Uterus (tissue), 4 donors: Measurements from ENCODE around the gene CEP83. TPM values are rescaled to one million over a fixed set of nuclear protein-coding genes. Genes with fewer than 3 reads are reported as not detected.

Source experiments
- DNase-seq, 2 donors: peaks; one replicate each; pipeline ENCODE4 v3.0.0-alpha.2; 2019 to 2020
- H3K27ac ChIP-seq, 2 donors: fragments of 200-600 bp; sonication (generic); 1 replicate in 1 of 2; 2 replicates in 1 of 2; pipeline ENCODE4 v1.5.1; 2016 to 2018
- H3K27me3 ChIP-seq, 2 donors: fragments of 200-600 bp; sonication (generic); one replicate each; pipeline ENCODE4 v1.5.1; 2018 to 2019; ENCODE audit warnings: control low read depth in 1 of 2
- H3K36me3 ChIP-seq, 2 donors: fragments of 200-600 bp; sonication (generic); one replicate each; pipeline ENCODE4 v1.5.1; 2019; ENCODE audit warnings: control low read depth in 1 of 2
- H3K4me1 ChIP-seq, 2 donors: fragments of 200-600 bp; sonication (generic); one replicate each; pipeline ENCODE4 v1.5.1; 2018 to 2019; ENCODE audit warnings: control low read depth in 1 of 2
- H3K4me3 ChIP-seq, 2 donors: fragments of 200-600 bp; sonication (generic); 1 replicate in 1 of 2; 2 replicates in 1 of 2; pipeline ENCODE4 v1.5.1; 2018 to 2019; ENCODE audit warnings: mild to moderate bottlenecking in 1 of 2
- H3K9me3 ChIP-seq, 2 donors: fragments of 200-600 bp; sonication (generic); one replicate each; pipeline ENCODE4 v1.5.1; 2019; ENCODE audit warnings: control low read depth in 1 of 2
- POLR2A ChIP-seq, 2 donors: fragments of 450-650 bp; IDR thresholded peaks; one replicate each; pipeline ENCODE4 v1.6.1; 2016; ENCODE audit warnings: antibody characterized with exemption in 2 of 2, mild to moderate bottlenecking in 1 of 2, moderate library complexity in 1 of 2
- intact Hi-C: fragments of 100-400 bp; cut with DNase I; formaldehyde crosslinking; loops from one replicate; pipeline ENCODE4 v1.15.1; 2023; ENCODE audit warnings: low total_unique reads
- total RNA-seq, 4 donors: library from RNA; depleted of rRNA in 3 of 4; stranded (reverse); fragments of >200 nt in 3 of 4; gene quantifications; one replicate each; pipeline versions ENCODE4 v1.1.0 to v1.2.4, GENCODE V29; 2014 to 2023
- TF ChIP-seq, protein P1 (sequence below), 4 experiments: fragments of 200-600 bp in 2 of 4; fragments of 450-650 bp in 2 of 4; sonication (generic) in 2 of 4; IDR thresholded peaks; one replicate each; pipeline ENCODE4 v1.5.1; 2016 to 2019; ENCODE audit warnings: antibody characterized with exemption in 4 of 4, mild to moderate bottlenecking in 2 of 4, moderate library complexity in 1 of 4
- donor health status: DM: yes; HTN: yes; CAD: no.

CEP83 gene
- total RNA-seq, 4 donors from 2014 or later: 14.7 to 40.7 (median 33.2) TPM

DNA sequence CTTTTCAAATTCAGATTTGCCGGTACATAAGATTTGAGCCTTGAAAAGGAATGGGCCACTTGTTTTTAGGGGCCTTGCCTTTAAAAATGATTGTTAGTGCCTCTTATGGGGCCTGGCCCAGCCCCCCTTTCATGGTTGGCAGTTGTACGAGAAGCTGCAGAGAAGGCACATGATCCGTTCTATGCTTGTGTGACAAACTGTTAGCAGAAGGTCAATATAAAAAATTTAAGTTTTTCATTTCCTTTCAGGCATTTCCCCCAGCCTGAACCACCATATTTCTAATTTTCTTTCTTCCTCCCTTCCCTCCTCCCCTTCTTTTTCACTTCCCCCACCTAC, 192.2 kb downstream of the CEP83 start:
- intact Hi-C loops: no loop called here
- Histone ChIP-seq H3K27me3 (no peaks in the 10 kb centered on the region), H3K27ac (peak overlapping the region; percentile 83), H3K4me3 (no peak overlapping the region), H3K9me3 (no peaks in the 10 kb centered on the region), H3K36me3 (no peaks in the 10 kb centered on the region), H3K4me1 (peaks cover 0 to 8% of the 10 kb centered on the region in 2 donors)
- peak in 1 of 2 donors; percentile 41 for DNase-seq
- no peak for TF ChIP-seq POLR2A (IDR thresholded peaks at IDR 0.05)
- TF ChIP-seq, protein P1, sequence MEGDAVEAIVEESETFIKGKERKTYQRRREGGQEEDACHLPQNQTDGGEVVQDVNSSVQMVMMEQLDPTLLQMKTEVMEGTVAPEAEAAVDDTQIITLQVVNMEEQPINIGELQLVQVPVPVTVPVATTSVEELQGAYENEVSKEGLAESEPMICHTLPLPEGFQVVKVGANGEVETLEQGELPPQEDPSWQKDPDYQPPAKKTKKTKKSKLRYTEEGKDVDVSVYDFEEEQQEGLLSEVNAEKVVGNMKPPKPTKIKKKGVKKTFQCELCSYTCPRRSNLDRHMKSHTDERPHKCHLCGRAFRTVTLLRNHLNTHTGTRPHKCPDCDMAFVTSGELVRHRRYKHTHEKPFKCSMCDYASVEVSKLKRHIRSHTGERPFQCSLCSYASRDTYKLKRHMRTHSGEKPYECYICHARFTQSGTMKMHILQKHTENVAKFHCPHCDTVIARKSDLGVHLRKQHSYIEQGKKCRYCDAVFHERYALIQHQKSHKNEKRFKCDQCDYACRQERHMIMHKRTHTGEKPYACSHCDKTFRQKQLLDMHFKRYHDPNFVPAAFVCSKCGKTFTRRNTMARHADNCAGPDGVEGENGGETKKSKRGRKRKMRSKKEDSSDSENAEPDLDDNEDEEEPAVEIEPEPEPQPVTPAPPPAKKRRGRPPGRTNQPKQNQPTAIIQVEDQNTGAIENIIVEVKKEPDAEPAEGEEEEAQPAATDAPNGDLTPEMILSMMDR (IDR thresholded peaks at IDR 0.05): no peak

DNA sequence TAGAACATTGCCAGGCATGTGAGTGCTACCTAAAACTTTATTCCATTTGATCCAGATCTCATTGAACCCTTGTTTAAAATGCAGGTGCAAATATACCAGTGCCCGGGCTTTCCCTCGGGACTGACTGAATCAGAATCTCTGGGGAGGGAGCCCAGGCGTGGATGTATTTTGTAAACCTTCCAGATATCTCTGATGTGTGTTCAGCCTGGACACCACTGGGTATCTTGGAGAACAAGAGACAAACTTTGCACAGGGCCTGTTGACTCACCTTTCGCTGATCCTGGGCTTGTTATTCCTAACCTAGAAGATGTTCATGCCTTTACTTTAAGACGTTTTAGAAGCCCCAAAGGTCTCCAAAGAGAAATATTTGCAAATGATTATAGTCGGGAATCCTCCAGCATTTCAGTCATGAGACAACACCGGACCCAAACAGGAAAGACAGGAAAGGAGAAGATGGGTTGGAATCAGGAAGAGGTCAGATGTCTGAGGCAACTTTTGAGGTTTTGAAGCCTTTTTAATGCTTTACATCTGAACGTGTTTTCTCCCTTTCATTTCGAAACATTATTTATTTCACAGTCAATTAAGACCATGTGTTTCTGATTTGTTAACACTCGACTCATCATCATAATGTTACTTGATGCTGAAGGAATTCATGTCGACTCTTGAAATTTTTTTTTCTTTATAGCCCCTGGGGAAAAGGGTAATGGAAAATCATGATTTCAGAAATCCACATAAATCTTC, 192.7 kb downstream of the CEP83 start:
- Histone ChIP-seq H3K36me3 (no peaks in the 10 kb centered on the region), H3K4me1 (peaks cover 0 to 8% of the 10 kb centered on the region in 2 donors), H3K4me3 (no peak overlapping the region), H3K9me3 (no peaks in the 10 kb centered on the region), H3K27ac (peak overlapping the region; percentile 83), H3K27me3 (no peaks in the 10 kb centered on the region)
- peak in 1 of 2 donors; percentile 32 for DNase-seq
- TF ChIP-seq POLR2A (IDR thresholded peaks at IDR 0.05): no peak
- TF ChIP-seq, protein P1 (IDR thresholded peaks at IDR 0.05): no peak
- intact Hi-C loops: no loop called here

DNA sequence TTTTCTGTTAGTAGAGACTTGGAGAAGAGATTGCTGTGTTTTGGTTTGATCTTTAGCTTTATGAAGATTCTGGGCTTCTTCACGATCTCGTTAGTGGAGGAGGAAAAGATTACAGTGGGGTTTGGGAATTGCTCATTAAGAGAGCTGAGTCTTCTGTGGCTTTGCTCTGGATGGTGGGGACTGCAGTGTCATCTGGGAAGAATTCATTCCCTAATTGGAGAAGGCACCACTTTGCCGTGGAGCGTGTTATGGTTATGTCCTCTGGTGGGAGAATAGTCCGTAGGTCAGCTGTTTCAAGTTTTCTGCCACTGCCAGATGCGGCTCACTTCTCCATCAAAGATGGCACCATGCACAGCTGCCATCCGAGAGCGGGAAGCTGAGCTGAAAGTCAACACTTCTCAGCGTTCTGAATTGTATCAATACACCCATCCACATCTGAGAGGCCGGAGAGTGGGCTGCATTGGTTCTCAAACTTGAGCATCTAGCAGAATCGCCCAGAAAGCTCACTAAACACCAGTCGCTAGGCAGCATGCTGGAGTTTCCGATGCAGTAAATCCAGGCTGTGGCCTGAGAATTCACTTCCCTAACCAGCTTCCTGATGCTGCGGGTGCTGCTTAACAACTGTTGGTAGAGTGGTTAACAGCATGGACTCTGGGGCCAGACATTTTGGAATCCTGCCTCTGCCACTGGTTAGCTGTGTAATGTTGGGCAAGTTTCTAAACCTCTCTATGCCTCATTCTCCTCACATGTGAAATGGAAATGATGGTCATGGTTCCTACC, 193.5 kb downstream of the CEP83 start:
- intact Hi-C loops: no loop called here
- no peaks in the 10 kb centered on the region for H3K36me3 ChIP-seq
- DNase-seq: no peak
- H3K27me3 ChIP-seq: no peaks in the 10 kb centered on the region
- H3K9me3 ChIP-seq: no peaks in the 10 kb centered on the region
- H3K4me3 ChIP-seq: no peak overlapping the region
- H3K4me1 ChIP-seq: peaks cover 0 to 8% of the 10 kb centered on the region in 2 donors
- peak overlapping the region; percentile 83 for H3K27ac ChIP-seq
- no peak for TF ChIP-seq POLR2A (IDR thresholded peaks at IDR 0.05)
- TF ChIP-seq, protein P1 (IDR thresholded peaks at IDR 0.05): no peak

DNA sequence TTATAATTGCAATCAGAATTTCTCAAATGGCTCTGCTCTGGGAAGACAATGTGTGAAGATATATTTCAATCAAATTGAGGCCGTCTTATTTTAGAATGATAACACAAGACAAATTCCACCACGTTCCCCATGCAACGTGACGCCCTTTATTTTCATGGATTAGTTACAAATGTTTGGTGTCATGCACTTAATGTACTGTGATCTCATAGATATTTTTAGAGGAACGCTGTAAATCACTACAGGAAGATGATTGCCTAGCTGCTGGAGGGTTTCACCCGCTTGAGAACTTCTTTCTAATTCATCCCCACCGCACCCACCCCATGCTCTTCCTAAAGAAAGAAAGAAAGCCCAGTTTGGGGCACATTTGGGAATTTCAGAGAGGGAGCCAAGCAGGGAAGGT, 194.1 kb downstream of the CEP83 start:
- TF ChIP-seq, protein P1 (IDR thresholded peaks at IDR 0.05): no peak
- no peak for TF ChIP-seq POLR2A (IDR thresholded peaks at IDR 0.05)
- H3K27ac ChIP-seq: peak overlapping the region; percentile 83
- H3K4me1 ChIP-seq: peaks cover 0 to 8% of the 10 kb centered on the region in 2 donors
- H3K9me3 ChIP-seq: no peaks in the 10 kb centered on the region
- no peaks in the 10 kb centered on the region for H3K36me3 ChIP-seq
- no peak overlapping the region for H3K4me3 ChIP-seq
- intact Hi-C loops: no loop called here
- DNase-seq: no peak
- H3K27me3 ChIP-seq: no peaks in the 10 kb centered on the region
